HG02571 (cell line): ENCODE data around the gene NR2C1.
"Not testable (repeated sequence)": the region's sequence is repeated elsewhere in the genome, so short reads cannot be mapped to it uniquely, and the experiment has no call there.

Source experiments
- ATAC-seq: cut with Tn5 transposase; IDR thresholded peaks from one replicate; pipeline ENCODE4 v1.9.1; 2021; ENCODE audit warnings: mild to moderate bottlenecking, moderate library complexity; ENCODE audit not compliant: unreplicated experiment

NR2C1 gene

GRCh38 chr12:95072900-95073697 lies at the start of gene NR2C1:
Gene NR2C1 (minus strand): TSS chr12:95073618. CDS start chr12:95067384, 6,234 bp downstream.
- ATAC-seq: peak; percentile 96

GRCh38 chr12:95118788-95119179 lies 45.4 kb upstream of the NR2C1 start:
- no peak for ATAC-seq

GRCh38 chr12:95118138-95118787 lies 44.8 kb upstream of the NR2C1 start:
- ATAC-seq: no peak

GRCh38 chr12:95117178-95117599 lies 43.8 kb upstream of the NR2C1 start:
- ATAC-seq: no peak

GRCh38 chr12:95116773-95117172 lies 43.4 kb upstream of the NR2C1 start:
- no peak for ATAC-seq

GRCh38 chr12:95116341-95116740 lies 42.9 kb upstream of the NR2C1 start:
- ATAC-seq: no peak

- ATAC-seq: no peak
Measured at GRCh38 chr12:95115641-95116040, 42.2 kb upstream of the NR2C1 start.

GRCh38 chr12:95114766-95115405 lies 41.5 kb upstream of the NR2C1 start:
- ATAC-seq: no peak

- no peak for ATAC-seq
Measured at GRCh38 chr12:95107362-95107761, 33.9 kb upstream of the NR2C1 start.

- no peak for ATAC-seq
Measured at GRCh38 chr12:95105540-95105939, 32.1 kb upstream of the NR2C1 start.

GRCh38 chr12:95104919-95105452 lies 31.6 kb upstream of the NR2C1 start:
- ATAC-seq: no peak

- peak; percentile 92 for ATAC-seq
Measured at GRCh38 chr12:95102916-95103671, 29.7 kb upstream of the NR2C1 start.

- ATAC-seq: not testable (repeated sequence)
Measured at GRCh38 chr12:95101957-95102356, 28.5 kb upstream of the NR2C1 start.

- no peak for ATAC-seq
Measured at GRCh38 chr12:95100264-95101190, 27.1 kb upstream of the NR2C1 start.

GRCh38 chr12:95099270-95099790 lies 25.9 kb upstream of the NR2C1 start:
- no peak for ATAC-seq

- ATAC-seq: no peak
Measured at GRCh38 chr12:95096852-95097251, 23.4 kb upstream of the NR2C1 start.

GRCh38 chr12:95096378-95096777 lies 23.0 kb upstream of the NR2C1 start:
- ATAC-seq: no peak

GRCh38 chr12:95095866-95096265 lies 22.4 kb upstream of the NR2C1 start:
- ATAC-seq: not testable (repeated sequence)

GRCh38 chr12:95089462-95089861 lies 16.0 kb upstream of the NR2C1 start:
- no peak for ATAC-seq
